Keratinocyte (primary cell): Measurements from ENCODE around the gene MTCH1. TPM values are rescaled to one million over a fixed set of nuclear protein-coding genes. Genes with fewer than 3 reads are reported as not detected.

ENCODE experiments used
- DNase-seq: peaks from one replicate; pipeline ENCODE4 v3.0.0-alpha.2; 2011; ENCODE audit warnings: low read depth, missing footprints, low spot score
- FAIRE-seq: peaks from 2 replicates; lab custom pipeline; 2011; peaks lifted over from hg19 to GRCh38; lab: Jason Lieb, UNC
- H2AFZ ChIP-seq: 2 replicates; pipeline ENCODE4 v1.6.0; 2012; ENCODE audit warnings: low read length, control low read depth, inconsistent platforms; ENCODE audit not compliant: control insufficient read depth
- H3K27ac ChIP-seq: 2 replicates; pipeline ENCODE4 v1.5.1; 2011; ENCODE audit warnings: low read length; ENCODE audit not compliant: control insufficient read depth, insufficient read depth
- H3K27me3 ChIP-seq: 3 replicates; pipeline ENCODE4 v1.6.0; 2011; ENCODE audit warnings: low read length; ENCODE audit not compliant: control insufficient read depth, insufficient read depth; ENCODE audit errors: extremely low read depth
- H3K36me3 ChIP-seq, 2 experiments: 2 replicates in 1 of 2; 3 replicates in 1 of 2; pipeline ENCODE4 v1.5.1; 2011; ENCODE audit warnings: low read length in 2 of 2, mild to moderate bottlenecking in 1 of 2; ENCODE audit not compliant: control insufficient read depth in 2 of 2, insufficient read depth in 2 of 2; ENCODE audit errors: extremely low read depth in 1 of 2
- H3K4me1 ChIP-seq: 3 replicates; pipeline ENCODE4 v1.5.1; 2011; ENCODE audit warnings: low read length; ENCODE audit not compliant: control insufficient read depth, insufficient read depth; ENCODE audit errors: extremely low read depth
- H3K4me2 ChIP-seq: 3 replicates; pipeline ENCODE4 v1.6.0; 2011; ENCODE audit warnings: low read depth, low read length; ENCODE audit not compliant: control insufficient read depth, insufficient read depth; ENCODE audit errors: extremely low read depth
- H3K4me3 ChIP-seq, 3 experiments: fragments of 200-600 bp in 1 of 3; sonication (generic) in 1 of 3; 2 replicates in 2 of 3; 3 replicates in 1 of 3; pipeline ENCODE4 v1.5.1; 2011 to 2016; ENCODE audit warnings: low read length in 3 of 3, mild to moderate bottlenecking in 3 of 3, control low read depth in 2 of 3, inconsistent platforms in 1 of 3, low read depth in 1 of 3, mixed read lengths in 1 of 3, mixed run types in 1 of 3, moderate library complexity in 1 of 3; ENCODE audit not compliant: control insufficient read depth in 2 of 3, insufficient read depth in 2 of 3; ENCODE audit errors: extremely low read depth in 1 of 3
- H3K79me2 ChIP-seq: 2 replicates; pipeline ENCODE4 v1.6.0; 2012; ENCODE audit warnings: low read length; ENCODE audit not compliant: control insufficient read depth, insufficient read depth
- H3K9ac ChIP-seq: 3 replicates; pipeline ENCODE4 v1.6.0; 2011; ENCODE audit warnings: low read length; ENCODE audit not compliant: control insufficient read depth, insufficient read depth; ENCODE audit errors: extremely low read depth
- H3K9me1 ChIP-seq: 3 replicates; pipeline ENCODE4 v1.6.0; 2011; ENCODE audit warnings: low read length; ENCODE audit not compliant: control insufficient read depth, insufficient read depth; ENCODE audit errors: extremely low read depth
- H3K9me3 ChIP-seq: 2 replicates; pipeline ENCODE4 v1.5.1; 2012; ENCODE audit warnings: low read depth, low read length; ENCODE audit not compliant: control insufficient read depth
- H4K20me1 ChIP-seq: 3 replicates; pipeline ENCODE4 v1.6.0; 2011; ENCODE audit warnings: low read length; ENCODE audit not compliant: control insufficient read depth, insufficient read depth; ENCODE audit errors: extremely low read depth
- CTCF ChIP-seq, 3 experiments: IDR thresholded peaks in 1 of 3; conservative IDR thresholded peaks in 1 of 3; optimal IDR thresholded peaks in 1 of 3; 2 replicates in 2 of 3; 3 replicates in 1 of 3; pipeline versions ENCODE3 to v1.5.1; 2011; ENCODE audit warnings: low read length in 3 of 3, mild to moderate bottlenecking in 3 of 3, moderate library complexity in 2 of 3, control low read depth in 1 of 3, inconsistent platforms in 1 of 3; ENCODE audit not compliant: insufficient read depth in 2 of 3; ENCODE audit errors: extremely low read depth in 1 of 3
- EZH2 ChIP-seq: IDR thresholded peaks from one replicate; pipeline ENCODE4 v1.6.1; 2012; ENCODE audit warnings: inconsistent platforms, mild to moderate bottlenecking, low read length, moderate library complexity
- dilution Hi-C: fragments of 300-500 bp; cut with MboI; formaldehyde crosslinking; loops from one replicate; pipeline ENCODE4 v1.7.0; 2020; ENCODE audit warnings: low sequenced_read_pairs; ENCODE audit not compliant: extremely low pct_ligation_motif_present
- polyA plus RNA-seq, 5 experiments: library from polyadenylated mRNA; depleted of rRNA in 3 of 5; stranded (reverse) in 3 of 5; stranded (forward) in 1 of 5; unstranded in 1 of 5; fragments of >200 nt; gene quantifications; 1 replicate in 1 of 5; 2 replicates in 3 of 5; 3 replicates in 1 of 5; pipeline versions ENCODE4 v1.2.1 to v1.2.3, GENCODE V29; 2011 to 2012; ENCODE audit warnings: missing spikeins in 2 of 5, low read depth in 1 of 5, low replicate concordance in 1 of 5

The MTCH1 gene
- polyA plus RNA-seq, 1 donor (not counting 4 experiments of a cell fraction or from before 2014, with no cell fraction given): 88.8 TPM

- Histone ChIP-seq H3K9ac (no peak overlapping the region), H4K20me1 (no peaks in the 10 kb centered on the region), H2AFZ (no peak overlapping the region), H3K9me1 (no peaks in the 10 kb centered on the region), H3K4me3 (no peak overlapping the region), H3K79me2 (no peaks in the 10 kb centered on the region), H3K27ac (no peak overlapping the region), H3K27me3 (no peaks in the 10 kb centered on the region), H3K9me3 (no peaks in the 10 kb centered on the region), H3K4me1 (no peaks in the 10 kb centered on the region), H3K36me3 (peaks cover 10 to 16% of the 10 kb centered on the region in 2 experiments), H3K4me2 (no peak overlapping the region)
- dilution Hi-C loops: no loop called here
- DNase-seq (no peak), FAIRE-seq (no peak)
- no peak for TF ChIP-seq EZH2
These were observed 61.1 kb downstream of the MTCH1 start for GRCh38 chr6:36924778-36925374.

GRCh38 chr6:36924131-36924530 lies 61.9 kb downstream of the MTCH1 start:
- H3K4me1 ChIP-seq: no peaks in the 10 kb centered on the region
- no peaks in the 10 kb centered on the region for H3K79me2 ChIP-seq
- H3K4me3 ChIP-seq: no peak overlapping the region
- no peaks in the 10 kb centered on the region for H3K9me1 ChIP-seq
- no peak overlapping the region for H2AFZ ChIP-seq
- dilution Hi-C loops: no loop called here
- no peak for TF ChIP-seq EZH2
- no peak for TF ChIP-seq CTCF (optimal IDR thresholded peaks at IDR 0.05 in 1 of 3, IDR thresholded peaks at IDR 0.05 in 1 of 3, conservative IDR thresholded peaks at IDR 0.05 in 1 of 3; ENCODE audit: extremely low read depth in 1 of 3, insufficient read depth in 2 of 3, low read length in 3 of 3)
- DNase-seq: no peak
- H3K9me3 ChIP-seq: no peaks in the 10 kb centered on the region
- no peak for FAIRE-seq
- no peaks in the 10 kb centered on the region for H4K20me1 ChIP-seq
- peaks cover 12 to 16% of the 10 kb centered on the region in 2 experiments for H3K36me3 ChIP-seq
- no peaks in the 10 kb centered on the region for H3K27me3 ChIP-seq
- H3K4me2 ChIP-seq: no peak overlapping the region
- no peak overlapping the region for H3K9ac ChIP-seq
- no peak overlapping the region for H3K27ac ChIP-seq

GRCh38 chr6:36920546-36920945 lies 65.5 kb downstream of the MTCH1 start:
- dilution Hi-C loops: no loop called here
- no peak overlapping the region for H3K4me2 ChIP-seq
- no peak for TF ChIP-seq EZH2
- no peak for TF ChIP-seq CTCF (optimal IDR thresholded peaks at IDR 0.05 in 1 of 3, IDR thresholded peaks at IDR 0.05 in 1 of 3, conservative IDR thresholded peaks at IDR 0.05 in 1 of 3; ENCODE audit: extremely low read depth in 1 of 3, insufficient read depth in 2 of 3, low read length in 3 of 3)
- DNase-seq (no peak), FAIRE-seq (no peak)
- no peaks in the 10 kb centered on the region for H4K20me1 ChIP-seq
- no peak overlapping the region for H3K9ac ChIP-seq
- H3K36me3 ChIP-seq: peaks cover 15 to 21% of the 10 kb centered on the region in 2 experiments
- H3K9me3 ChIP-seq: no peaks in the 10 kb centered on the region
- H3K4me3 ChIP-seq: no peak overlapping the region
- H3K9me1 ChIP-seq: no peaks in the 10 kb centered on the region
- no peak overlapping the region for H3K27ac ChIP-seq
- H3K4me1 ChIP-seq: no peaks in the 10 kb centered on the region
- H2AFZ ChIP-seq: no peak overlapping the region
- H3K79me2 ChIP-seq: no peaks in the 10 kb centered on the region
- no peaks in the 10 kb centered on the region for H3K27me3 ChIP-seq
